OCI-LY1 (cell line): ENCODE measurements around the gene ACHE.

ENCODE experiments used
- EZH2 ChIP-seq: fragments of 200-600 bp; sonication (generic), shearing (Covaris generic); IDR thresholded peaks from 2 replicates; pipeline ENCODE4 v1.8.0; 2017; ENCODE audit warnings: borderline replicate concordance, mixed run types, mild to moderate bottlenecking, antibody characterized with exemption, low read length, moderate library complexity, mixed read lengths
- TF ChIP-seq, protein P1 (sequence below): fragments of 200-600 bp; sonication (generic), shearing (Covaris generic); IDR thresholded peaks from 2 replicates; pipeline ENCODE4 v1.5.1; 2017; ENCODE audit warnings: mild to moderate bottlenecking, antibody characterized with exemption, low read length, moderate library complexity, mixed read lengths

DNA sequence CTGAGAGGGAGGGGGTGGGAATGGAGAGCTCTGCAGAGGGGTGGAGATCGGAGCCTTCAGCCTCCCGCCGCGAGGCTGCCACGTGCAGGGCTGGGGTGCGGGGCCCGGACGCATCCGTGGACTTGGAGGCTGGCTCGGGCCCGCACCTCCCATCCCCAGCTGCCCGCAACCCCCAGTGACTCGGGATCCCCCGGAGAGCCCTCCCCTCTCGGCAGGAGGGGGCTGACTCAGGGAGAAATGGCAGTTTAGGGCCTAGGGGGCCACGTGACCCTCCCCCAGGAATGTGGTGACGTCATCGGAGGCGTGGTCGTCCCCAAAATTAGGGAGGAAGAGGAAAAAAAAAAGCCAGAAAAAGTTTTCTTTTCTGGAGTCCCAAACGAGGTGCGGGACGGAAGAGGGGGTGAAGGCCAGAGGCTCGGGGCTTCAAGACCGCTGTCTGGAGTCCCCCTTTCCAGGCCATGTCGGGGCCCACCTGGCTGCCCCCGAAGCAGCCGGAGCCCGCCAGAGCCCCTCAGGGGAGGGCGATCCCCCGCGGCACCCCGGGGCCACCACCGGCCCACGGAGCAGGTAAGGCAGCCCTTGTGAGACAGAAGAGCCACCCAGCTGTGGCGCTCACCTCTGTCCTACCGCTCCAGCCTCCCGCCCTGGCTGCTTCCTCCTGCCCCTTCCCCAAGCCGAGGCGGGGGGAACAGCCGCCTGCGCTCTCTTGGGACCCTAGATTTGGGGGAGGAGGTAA lies 28.5 kb downstream of the ACHE start, which contains the start of gene TRIP6:
- TF ChIP-seq, protein P1, sequence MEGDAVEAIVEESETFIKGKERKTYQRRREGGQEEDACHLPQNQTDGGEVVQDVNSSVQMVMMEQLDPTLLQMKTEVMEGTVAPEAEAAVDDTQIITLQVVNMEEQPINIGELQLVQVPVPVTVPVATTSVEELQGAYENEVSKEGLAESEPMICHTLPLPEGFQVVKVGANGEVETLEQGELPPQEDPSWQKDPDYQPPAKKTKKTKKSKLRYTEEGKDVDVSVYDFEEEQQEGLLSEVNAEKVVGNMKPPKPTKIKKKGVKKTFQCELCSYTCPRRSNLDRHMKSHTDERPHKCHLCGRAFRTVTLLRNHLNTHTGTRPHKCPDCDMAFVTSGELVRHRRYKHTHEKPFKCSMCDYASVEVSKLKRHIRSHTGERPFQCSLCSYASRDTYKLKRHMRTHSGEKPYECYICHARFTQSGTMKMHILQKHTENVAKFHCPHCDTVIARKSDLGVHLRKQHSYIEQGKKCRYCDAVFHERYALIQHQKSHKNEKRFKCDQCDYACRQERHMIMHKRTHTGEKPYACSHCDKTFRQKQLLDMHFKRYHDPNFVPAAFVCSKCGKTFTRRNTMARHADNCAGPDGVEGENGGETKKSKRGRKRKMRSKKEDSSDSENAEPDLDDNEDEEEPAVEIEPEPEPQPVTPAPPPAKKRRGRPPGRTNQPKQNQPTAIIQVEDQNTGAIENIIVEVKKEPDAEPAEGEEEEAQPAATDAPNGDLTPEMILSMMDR: no peak
- TF ChIP-seq EZH2: no peak
